ENCODE data around the gene ITGA2B.
A peak's percentile ranks its signal among the peaks of the same experiment; 100 is the strongest.
"Not testable (repeated sequence)": the region's sequence is repeated elsewhere in the genome, so short reads cannot be mapped to it uniquely, and the experiment has no call there.

ITGA2B gene

DNA sequence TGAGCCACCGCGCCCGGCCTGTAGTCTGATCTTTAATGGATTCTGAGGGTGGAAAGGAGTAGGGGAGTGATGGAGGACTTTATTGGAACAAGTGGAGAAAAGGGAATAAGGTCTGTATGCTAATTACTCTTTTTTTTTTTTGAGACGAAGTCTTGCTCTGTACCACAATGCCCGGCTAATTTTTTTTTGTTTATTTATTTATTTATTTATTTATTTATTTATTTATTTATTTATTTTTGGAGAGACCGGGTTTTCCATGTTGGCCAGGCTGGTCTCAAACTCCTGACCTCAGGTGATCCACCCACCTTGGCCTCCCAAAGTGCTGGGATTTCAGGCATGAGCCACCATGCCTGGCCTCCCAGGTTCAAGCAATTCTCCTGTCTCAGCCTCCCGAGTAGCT is 59.9 kb downstream of the ITGA2B start:
- not testable (repeated sequence) for H3K4me1 ChIP-seq (ENCODE audit: insufficient read depth, low read length); H3K9me3 ChIP-seq (ENCODE audit: control insufficient read depth, insufficient read depth, low read length); H3K9ac ChIP-seq (ENCODE audit: low read depth, low read length); H3K36me3 ChIP-seq (ENCODE audit: insufficient read depth, low read length)

GRCh38 chr17:44327715-44328449 is 61.6 kb downstream of the ITGA2B start:
- no peak overlapping the region for H3K9ac ChIP-seq (ENCODE audit: low read depth, low read length)
- H3K4me1 ChIP-seq (ENCODE audit: insufficient read depth, low read length): no peaks in the 10 kb centered on the region
- no peaks in the 10 kb centered on the region for H3K36me3 ChIP-seq (ENCODE audit: insufficient read depth, low read length)
- no peaks in the 10 kb centered on the region for H3K9me3 ChIP-seq (ENCODE audit: control insufficient read depth, insufficient read depth, low read length)

DNA sequence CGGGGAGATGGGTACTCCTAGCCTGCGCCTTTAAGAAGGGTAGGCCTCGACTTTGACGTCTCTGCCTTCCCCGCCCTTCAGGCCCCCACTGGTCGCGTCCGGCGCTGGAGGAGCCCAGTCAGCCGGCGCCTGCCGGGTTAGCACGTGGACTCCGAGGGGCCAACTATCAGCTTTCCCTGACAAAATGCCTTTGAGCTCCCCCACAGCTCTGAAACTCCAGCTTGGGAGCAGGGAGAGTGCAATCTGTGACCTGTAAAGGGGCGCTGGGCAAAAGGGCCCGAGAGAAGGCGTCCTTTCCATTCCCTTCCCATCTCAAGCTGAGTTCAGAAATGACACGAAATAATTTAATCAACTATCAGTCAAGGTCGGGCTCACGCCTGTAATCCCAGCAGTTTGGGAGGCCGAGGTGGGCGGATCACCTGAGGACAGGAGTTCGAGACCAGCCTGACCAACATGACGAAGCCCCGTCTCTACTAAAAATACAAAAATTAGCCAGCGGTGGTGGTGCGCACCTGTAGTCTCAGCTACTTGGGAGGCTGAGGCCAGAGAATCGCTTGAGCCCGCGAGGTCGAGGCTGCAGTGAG is 62.5 kb downstream of the ITGA2B start:
- Histone ChIP-seq H3K36me3 (ENCODE audit: insufficient read depth, low read length) (peaks cover 4% of the 10 kb centered on the region; the same call in 1 of the 2 replicates), H3K9me3 (ENCODE audit: control insufficient read depth, insufficient read depth, low read length) (no peaks in the 10 kb centered on the region), H3K9ac (ENCODE audit: low read depth, low read length) (peak overlapping the region; percentile 47; the same call in 1 of the 2 replicates), H3K4me1 (ENCODE audit: insufficient read depth, low read length) (no peaks in the 10 kb centered on the region)

- Histone ChIP-seq H3K4me1 (ENCODE audit: insufficient read depth, low read length) (no peaks in the 10 kb centered on the region), H3K36me3 (ENCODE audit: insufficient read depth, low read length) (peaks cover 14% of the 10 kb centered on the region), H3K9me3 (ENCODE audit: control insufficient read depth, insufficient read depth, low read length) (no peaks in the 10 kb centered on the region), H3K9ac (ENCODE audit: low read depth, low read length) (peak within 1 kb of the TSS; percentile 94)
These were observed 64.7 kb downstream of the ITGA2B start, which contains the start of gene SLC25A39 for GRCh38 chr17:44324571-44325275. TSS of gene SLC25A39 (minus strand) at chr17:44324823. CDS start at chr17:44323562, 1,261 bp downstream.

GRCh38 chr17:44324092-44324570 is 65.3 kb downstream of the ITGA2B start:
- Histone ChIP-seq H3K4me1 (ENCODE audit: insufficient read depth, low read length) (no peaks in the 10 kb centered on the region), H3K9me3 (ENCODE audit: control insufficient read depth, insufficient read depth, low read length) (no peaks in the 10 kb centered on the region), H3K9ac (ENCODE audit: low read depth, low read length) (peak overlapping the region; percentile 94), H3K36me3 (ENCODE audit: insufficient read depth, low read length) (peaks cover 14% of the 10 kb centered on the region)

- H3K9ac ChIP-seq (ENCODE audit: low read depth, low read length): peak overlapping the region; percentile 94
- H3K9me3 ChIP-seq (ENCODE audit: control insufficient read depth, insufficient read depth, low read length): no peaks in the 10 kb centered on the region
- peaks cover 14% of the 10 kb centered on the region for H3K36me3 ChIP-seq (ENCODE audit: insufficient read depth, low read length)
- H3K4me1 ChIP-seq (ENCODE audit: insufficient read depth, low read length): no peaks in the 10 kb centered on the region; the same call in 1 of the 2 replicates
These were observed 65.9 kb downstream of the ITGA2B start for GRCh38 chr17:44323359-44324091.

- Histone ChIP-seq H3K9ac (ENCODE audit: low read depth, low read length) (no peak overlapping the region), H3K36me3 (ENCODE audit: insufficient read depth, low read length) (peaks cover 14% of the 10 kb centered on the region)
These were observed 67.1 kb downstream of the ITGA2B start for GRCh38 chr17:44322236-44322895.

More at GRCh38 chr17:44322236-44322895, 67.1 kb downstream of the ITGA2B start:
- Histone ChIP-seq H3K9me3 (ENCODE audit: control insufficient read depth, insufficient read depth, low read length) (no peaks in the 10 kb centered on the region), H3K4me1 (ENCODE audit: insufficient read depth, low read length) (no peaks in the 10 kb centered on the region; the same call in 1 of the 2 replicates)

Measured in ES-I3 (cell line).